A673 (cell line): ENCODE results near the gene FBP2. TPM values are rescaled to one million over a fixed set of nuclear protein-coding genes. Genes with fewer than 3 reads are reported as not detected.

ENCODE experiments used
- BruUV-seq: library from RNA; stranded (reverse); fragments of 400-500 nt; replicated peaks from 2 replicates; lab custom pipeline; 2021; lab: Mats Ljungman, UMichigan
- CTCF ChIA-PET: fragments of 300-600 bp; sonication (Branson Sonifier 250); formaldehyde crosslinking; loops from one replicate; lab custom pipeline; 2022; ENCODE audit warnings: antibody characterized with exemption; lab: Charles Lee
- POLR2A ChIA-PET: fragments of 300-600 bp; sonication (Branson Sonifier 250); formaldehyde crosslinking; loops from one replicate; lab custom pipeline; 2022; ENCODE audit warnings: antibody characterized with exemption; ENCODE audit not compliant: low non-redundant PET; lab: Charles Lee
- DNase-seq: peaks from one replicate; pipeline ENCODE4 v3.0.0-alpha.2; 2015; ENCODE audit warnings: low spot score
- H3K27ac ChIP-seq: fragments of 200-600 bp; sonication (generic); 2 replicates; pipeline ENCODE4 v1.5.1; 2016; ENCODE audit warnings: mixed run types, low read depth, mild to moderate bottlenecking, mixed read lengths, antibody characterized with exemption, low read length; ENCODE audit not compliant: poor library complexity, severe bottlenecking
- H3K27me3 ChIP-seq: fragments of 200-600 bp; sonication (generic); replicated peaks from 2 replicates; pipeline ENCODE4 v1.6.1; 2017; ENCODE audit warnings: mixed run types, low read depth, mild to moderate bottlenecking, mixed read lengths, antibody characterized with exemption, low read length; ENCODE audit not compliant: insufficient read depth, poor library complexity
- H3K36me3 ChIP-seq: fragments of 200-600 bp; sonication (generic); 2 replicates; pipeline ENCODE4 v1.6.1; 2016; ENCODE audit warnings: mixed run types, mild to moderate bottlenecking, mixed read lengths, antibody characterized with exemption, low read length; ENCODE audit not compliant: insufficient read depth, poor library complexity, severe bottlenecking
- H3K4me1 ChIP-seq: fragments of 200-600 bp; sonication (generic); 2 replicates; pipeline ENCODE4 v1.6.1; 2017; ENCODE audit warnings: mixed run types, mild to moderate bottlenecking, mixed read lengths, antibody characterized with exemption, low read length; ENCODE audit not compliant: insufficient read depth, poor library complexity, severe bottlenecking
- H3K4me3 ChIP-seq: fragments of 200-600 bp; sonication (generic); 2 replicates; pipeline ENCODE4 v1.5.1; 2016; ENCODE audit warnings: low read depth, mixed run types, mild to moderate bottlenecking, mixed read lengths, low read length; ENCODE audit not compliant: poor library complexity, severe bottlenecking
- H3K9me3 ChIP-seq: fragments of 200-600 bp; sonication (generic); 2 replicates; pipeline ENCODE4 v1.6.1; 2016; ENCODE audit warnings: mixed run types, low read depth, mild to moderate bottlenecking, mixed read lengths, antibody characterized with exemption, low read length; ENCODE audit not compliant: poor library complexity, severe bottlenecking
- CTCF ChIP-seq: fragments of 300-800, 200-600 bp; sonication (generic); conservative IDR thresholded peaks from 2 replicates; pipeline ENCODE4 v1.5.1; 2017; ENCODE audit warnings: low read depth, mild to moderate bottlenecking, antibody characterized with exemption, low read length, moderate library complexity, mixed read lengths
- EZH2 ChIP-seq: fragments of 200-600 bp; sonication (generic); IDR thresholded peaks from 2 replicates; pipeline ENCODE4 v1.6.1; 2017; ENCODE audit warnings: borderline replicate concordance, low read depth, mild to moderate bottlenecking, mixed read lengths, antibody characterized with exemption, low read length; ENCODE audit not compliant: poor library complexity, severe bottlenecking
- intact Hi-C: fragments of 100-400 bp; cut with micrococcal nuclease; formaldehyde crosslinking; loops from one replicate; pipeline ENCODE4 v1.10.0; 2022; ENCODE audit not compliant: unreplicated experiment
- total RNA-seq: library from RNA; stranded (reverse); gene quantifications from 2 replicates; pipeline ENCODE4 v1.2.3, GENCODE V29; 2021

The FBP2 gene
- total RNA-seq, 1 experiment from 2014 or later = 0.21 TPM

- no peaks in the 10 kb centered on the region for H3K9me3 ChIP-seq
- no peak for DNase-seq
- no peaks in the 10 kb centered on the region for H3K27me3 ChIP-seq
- H3K4me1 ChIP-seq = no peaks in the 10 kb centered on the region
- ChIA-PET CTCF (no interaction called here), POLR2A (no interaction called here)
- H3K36me3 ChIP-seq = no peaks in the 10 kb centered on the region
- TF ChIP-seq CTCF (no peak), EZH2 (no peak)
- H3K27ac ChIP-seq = no peak overlapping the region
- intact Hi-C loops = no loop called here
- H3K4me3 ChIP-seq = no peak overlapping the region
- BruUV-seq = no TSS peak
These were observed 76.4 kb downstream of the FBP2 start for GRCh38 chr9:94517254-94517653.

GRCh38 chr9:94514722-94515121 lies 78.9 kb downstream of the FBP2 start:
- no peak overlapping the region for H3K27ac ChIP-seq
- intact Hi-C loops = no loop called here
- no peak overlapping the region for H3K4me3 ChIP-seq
- ChIA-PET CTCF (no interaction called here), POLR2A (no interaction called here)
- no peaks in the 10 kb centered on the region for H3K9me3 ChIP-seq
- DNase-seq = no peak
- TF ChIP-seq EZH2 (no peak), CTCF (no peak)
- H3K4me1 ChIP-seq = no peaks in the 10 kb centered on the region
- no peaks in the 10 kb centered on the region for H3K27me3 ChIP-seq
- no TSS peak for BruUV-seq
- no peaks in the 10 kb centered on the region for H3K36me3 ChIP-seq

GRCh38 chr9:94511955-94512265 lies 81.7 kb downstream of the FBP2 start:
- Histone ChIP-seq H3K4me3 (no peak overlapping the region), H3K9me3 (no peaks in the 10 kb centered on the region), H3K27me3 (no peaks in the 10 kb centered on the region), H3K27ac (no peak overlapping the region), H3K36me3 (no peaks in the 10 kb centered on the region), H3K4me1 (no peaks in the 10 kb centered on the region)
- ChIA-PET CTCF (interaction anchor here (0.5 kb wide), 1 partner anchor 370 kb away, joined by 5 read pairs; no protein-coding TSS in a partner anchor), POLR2A (no interaction called here)
- DNase-seq = no peak
- intact Hi-C loops = no loop called here
- no TSS peak for BruUV-seq
- no peak for TF ChIP-seq CTCF
- TF ChIP-seq EZH2 = no peak
